Naive thymus-derived CD8-positive, alpha-beta T cell (primary cell): ENCODE results near the gene ZNF638. TPM values are rescaled to one million over a fixed set of nuclear protein-coding genes. Genes with fewer than 3 reads are reported as not detected.
"Not testable (repeated sequence)": the region's sequence is repeated elsewhere in the genome, so short reads cannot be mapped to it uniquely, and the experiment has no call there.

Experiments
- ATAC-seq, 2 donors: fragments of 150-1000 bp; cut with Tn5 transposase in 1 of 2; sonication (Bioruptor Pico), chemical (Tn5 transposase) in 1 of 2; 1 replicate in 1 of 2; 2 replicates in 1 of 2; pipeline ENCODE4 v1.10.0; 2021; ENCODE audit warnings: mild to moderate bottlenecking in 2 of 2, moderate library complexity in 2 of 2
- POLR2A ChIA-PET: fragments of 350-600 bp; sonication (Branson Sonifier 250); formaldehyde crosslinking; loops from one replicate; lab custom pipeline; 2021; ENCODE audit warnings: antibody characterized with exemption; lab: Charles Lee
- DNase-seq, 10 donors: peaks; one replicate each; pipeline versions ENCODE4 v3.0.0 to v3.0.0-alpha.2; 2020 to 2022
- H3K27ac Mint-ChIP-seq, 10 donors: one replicate each; pipeline ENCODE4 v1.8.0; 2020 to 2022; ENCODE audit warnings: mild to moderate bottlenecking in 10 of 10, mixed read lengths in 10 of 10, moderate library complexity in 4 of 10, inconsistent platforms in 1 of 10
- H3K27me3 Mint-ChIP-seq, 5 donors: one replicate each; pipeline ENCODE4 v1.8.0; 2021 to 2022; ENCODE audit warnings: mixed read lengths in 5 of 5
- H3K36me3 Mint-ChIP-seq, 3 donors: one replicate each; pipeline ENCODE4 v1.8.0; 2020 to 2022; ENCODE audit warnings: mixed read lengths in 3 of 3, mild to moderate bottlenecking in 2 of 3, inconsistent platforms in 1 of 3
- H3K4me1 Mint-ChIP-seq, 4 donors: one replicate each; pipeline ENCODE4 v1.8.0; 2021 to 2022; ENCODE audit warnings: mixed read lengths in 4 of 4
- H3K4me3 Mint-ChIP-seq, 10 donors: one replicate each; pipeline ENCODE4 v1.8.0; 2020 to 2022; ENCODE audit warnings: mild to moderate bottlenecking in 10 of 10, mixed read lengths in 10 of 10, moderate library complexity in 6 of 10, inconsistent platforms in 1 of 10
- H3K9me3 Mint-ChIP-seq, 9 donors: one replicate each; pipeline ENCODE4 v1.8.0; 2020 to 2022; ENCODE audit warnings: mixed read lengths in 9 of 9, mild to moderate bottlenecking in 3 of 9, inconsistent platforms in 1 of 9, moderate library complexity in 1 of 9
- polyA plus RNA-seq, 3 donors: library from polyadenylated mRNA; unstranded; fragments of 300-500 nt; fragmentation: Illumina TruSeq; gene quantifications; one replicate each; pipeline ENCODE4 v1.2.3, GENCODE V29; 2021
- total RNA-seq, 8 experiments: library from RNA in 2 of 8; stranded (reverse) in 2 of 8; gene quantifications; one replicate each; pipeline ENCODE4 v1.2.3 and lab custom pipeline; 2021 to 2026

The ZNF638 gene
- total and polyA plus RNA-seq, 5 experiments from 2014 or later: 40.7 to 176 (median 52.4) TPM

- Mint-ChIP-seq H3K9me3 (no peaks in the 10 kb centered on the region), H3K36me3 (peaks cover 0 to 21% (median under 1%) of the 10 kb centered on the region in 3 donors), H3K27me3 (no peaks in the 10 kb centered on the region), H3K4me1 (peaks cover 4 to 21% (median 9%) of the 10 kb centered on the region in 4 donors), H3K27ac (peak overlapping the region; percentile 76 to 97 (median 94)), H3K4me3 (peak overlapping the region; percentile 84 to 94 (median 90))
- POLR2A ChIA-PET: interaction anchor here (0.6 to 1.9 kb wide), 4 partner anchors 85 to 350 kb away, joined by 3 to 13 read pairs (median 6); partner anchors contain the start of genes PAIP2B and ZNF638
- DNase-seq (peak in 1 of 10 donors; percentile 28), ATAC-seq (peak; percentile 40 to 60)
These were observed 86.0 kb downstream of the ZNF638 start for GRCh38 chr2:71417300-71418202.

- Mint-ChIP-seq H3K4me3 (peak overlapping the region in 1 of 10 donors; percentile 7), H3K36me3 (peaks cover 0 to 37% (median 10%) of the 10 kb centered on the region in 3 donors), H3K9me3 (no peaks in the 10 kb centered on the region), H3K4me1 (peaks cover 4 to 21% (median 15%) of the 10 kb centered on the region in 4 donors), H3K27me3 (no peaks in the 10 kb centered on the region), H3K27ac (peak overlapping the region in 3 of 10 donors; percentile 31 to 48 (median 37))
- POLR2A ChIA-PET: interaction anchor here (0.6 kb wide), 2 partner anchors 603 to 1317 kb away, joined by 3 to 4 read pairs; no protein-coding TSS in a partner anchor
- DNase-seq (no peak), ATAC-seq (no peak)
These were observed 87.6 kb downstream of the ZNF638 start for GRCh38 chr2:71419145-71419544.

- peaks cover 4 to 21% (median 16%) of the 10 kb centered on the region in 4 donors for H3K4me1 Mint-ChIP-seq
- no peak overlapping the region for H3K27ac Mint-ChIP-seq
- DNase-seq: no peak
- H3K27me3 Mint-ChIP-seq: no peaks in the 10 kb centered on the region
- no peak overlapping the region for H3K4me3 Mint-ChIP-seq
- POLR2A ChIA-PET: interaction anchor here (0.6 kb wide), 2 partner anchors 604 to 1318 kb away, joined by 3 to 4 read pairs; no protein-coding TSS in a partner anchor
- H3K36me3 Mint-ChIP-seq: peaks cover 0 to 45% (median 12%) of the 10 kb centered on the region in 3 donors
- ATAC-seq: no peak
- no peaks in the 10 kb centered on the region for H3K9me3 Mint-ChIP-seq
These were observed 88.4 kb downstream of the ZNF638 start for GRCh38 chr2:71419976-71420375.

- H3K36me3 Mint-ChIP-seq: peaks cover 11 to 69% (median 26%) of the 10 kb centered on the region in 3 donors
- POLR2A ChIA-PET: interaction anchor here (0.6 kb wide), 1 partner anchor 185 kb away, joined by 3 read pairs; no protein-coding TSS in a partner anchor
- ATAC-seq: no peak
- peaks cover 5 to 15% (median 11%) of the 10 kb centered on the region in 4 donors for H3K4me1 Mint-ChIP-seq
- H3K27me3 Mint-ChIP-seq: no peaks in the 10 kb centered on the region
- DNase-seq: no peak
- H3K4me3 Mint-ChIP-seq: no peak overlapping the region
- H3K9me3 Mint-ChIP-seq: no peaks in the 10 kb centered on the region
- H3K27ac Mint-ChIP-seq: peak overlapping the region in 4 of 10 donors; percentile 20 to 79 (median 68)
These were observed 91.2 kb downstream of the ZNF638 start for GRCh38 chr2:71422786-71423185.

- POLR2A ChIA-PET: interaction anchor here (0.7 kb wide), 1 partner anchor 1174 kb away, joined by 5 read pairs; no protein-coding TSS in a partner anchor
These were observed 92.3 kb downstream of the ZNF638 start for GRCh38 chr2:71423817-71424420.

GRCh38 chr2:71426721-71427120 lies 95.1 kb downstream of the ZNF638 start:
- Mint-ChIP-seq H3K4me3 (no peak overlapping the region), H3K27me3 (no peaks in the 10 kb centered on the region), H3K4me1 (peaks cover 0 to 11% (median 7%) of the 10 kb centered on the region in 4 donors), H3K27ac (peak overlapping the region in 5 of 10 donors; percentile 6 to 78 (median 22)), H3K9me3 (no peaks in the 10 kb centered on the region), H3K36me3 (peaks cover 11 to 88% (median 45%) of the 10 kb centered on the region in 3 donors)
- ATAC-seq: no peak
- POLR2A ChIA-PET: interaction anchor here (0.6 kb wide), 1 partner anchor 91 kb away, joined by 3 read pairs; no protein-coding TSS in a partner anchor
- no peak for DNase-seq

More at GRCh38 chr2:71423817-71424420, 92.3 kb downstream of the ZNF638 start:
- Mint-ChIP-seq H3K4me1 (peaks cover 8 to 11% (median 11%) of the 10 kb centered on the region in 4 donors), H3K27me3 (no peaks in the 10 kb centered on the region), H3K36me3 (peaks cover 11 to 79% (median 31%) of the 10 kb centered on the region in 3 donors), H3K27ac (peak overlapping the region in 5 of 10 donors; percentile 21 to 42 (median 29)), H3K9me3 (no peaks in the 10 kb centered on the region), H3K4me3 (no peak overlapping the region)
- no peak for DNase-seq
- no peak for ATAC-seq

GRCh38 chr2:71428472-71429383 lies 97.1 kb downstream of the ZNF638 start:
- Mint-ChIP-seq H3K36me3 (peaks cover 12 to 92% (median 47%) of the 10 kb centered on the region in 3 donors), H3K27me3 (no peaks in the 10 kb centered on the region), H3K4me3 (no peak overlapping the region), H3K4me1 (peaks cover 0 to 8% (median 1%) of the 10 kb centered on the region in 4 donors), H3K27ac (peak overlapping the region in 5 of 10 donors; percentile 7 to 82 (median 36)), H3K9me3 (no peaks in the 10 kb centered on the region)
- no peak for DNase-seq
- POLR2A ChIA-PET: no interaction called here
- ATAC-seq: no peak

GRCh38 chr2:71445142-71445541 lies 113.6 kb downstream of the ZNF638 start:
- DNase-seq, H3K4me3 Mint-ChIP-seq, ATAC-seq, H3K36me3 Mint-ChIP-seq, POLR2A ChIA-PET, H3K9me3 Mint-ChIP-seq, H3K27ac Mint-ChIP-seq, H3K27me3 Mint-ChIP-seq: not testable (repeated sequence)
- H3K4me1 Mint-ChIP-seq: peaks cover 0 to 12% (median 3%) of the 10 kb centered on the region in 4 donors

GRCh38 chr2:71446505-71446904 lies 114.9 kb downstream of the ZNF638 start:
- no peak for ATAC-seq
- Mint-ChIP-seq H3K4me1 (peaks cover 0 to 17% (median 3%) of the 10 kb centered on the region in 4 donors), H3K9me3 (peaks cover 0 to 2% (median 0%) of the 10 kb centered on the region in 9 donors), H3K27me3 (peaks cover 0 to 7% (median 2%) of the 10 kb centered on the region in 5 donors), H3K27ac (no peak overlapping the region), H3K4me3 (no peak overlapping the region), H3K36me3 (peaks cover 0 to under 1% (median 0%) of the 10 kb centered on the region in 3 donors)
- POLR2A ChIA-PET: interaction anchor here (0.7 kb wide), 1 partner anchor 1949 kb away, joined by 3 read pairs; no protein-coding TSS in a partner anchor
- DNase-seq: no peak

GRCh38 chr2:71449343-71449742 lies 117.8 kb downstream of the ZNF638 start:
- H3K4me1 Mint-ChIP-seq: peaks cover 4 to 36% (median 18%) of the 10 kb centered on the region in 4 donors
- POLR2A ChIA-PET: no interaction called here
- H3K4me3 Mint-ChIP-seq: peak overlapping the region in 2 of 10 donors; percentile 24 to 28
- no peaks in the 10 kb centered on the region for H3K36me3 Mint-ChIP-seq
- ATAC-seq (no peak), DNase-seq (no peak)
- peak overlapping the region in 2 of 10 donors; percentile 26 to 78 for H3K27ac Mint-ChIP-seq
- H3K27me3 Mint-ChIP-seq: peaks cover 9 to 27% (median 15%) of the 10 kb centered on the region in 5 donors
- H3K9me3 Mint-ChIP-seq: peaks cover 0 to 2% (median 0%) of the 10 kb centered on the region in 9 donors

GRCh38 chr2:71451705-71452104 lies 120.1 kb downstream of the ZNF638 start:
- H3K9me3 Mint-ChIP-seq: peaks cover 0 to 2% (median 0%) of the 10 kb centered on the region in 9 donors
- no peaks in the 10 kb centered on the region for H3K36me3 Mint-ChIP-seq
- POLR2A ChIA-PET: no interaction called here
- DNase-seq (no peak), ATAC-seq (no peak)
- no peak overlapping the region for H3K27ac Mint-ChIP-seq
- peaks cover 18 to 51% (median 35%) of the 10 kb centered on the region in 5 donors for H3K27me3 Mint-ChIP-seq
- H3K4me1 Mint-ChIP-seq: peaks cover 4 to 48% (median 31%) of the 10 kb centered on the region in 4 donors
- no peak overlapping the region for H3K4me3 Mint-ChIP-seq
